Measurements from ENCODE around the gene NTN1.
A peak's percentile ranks its signal among the peaks of the same experiment; 100 is the strongest.

NTN1 gene

GRCh38 chr17:9287306-9287705, 266.0 kb downstream of the NTN1 start:
- DNase-seq, result no peak

DNA sequence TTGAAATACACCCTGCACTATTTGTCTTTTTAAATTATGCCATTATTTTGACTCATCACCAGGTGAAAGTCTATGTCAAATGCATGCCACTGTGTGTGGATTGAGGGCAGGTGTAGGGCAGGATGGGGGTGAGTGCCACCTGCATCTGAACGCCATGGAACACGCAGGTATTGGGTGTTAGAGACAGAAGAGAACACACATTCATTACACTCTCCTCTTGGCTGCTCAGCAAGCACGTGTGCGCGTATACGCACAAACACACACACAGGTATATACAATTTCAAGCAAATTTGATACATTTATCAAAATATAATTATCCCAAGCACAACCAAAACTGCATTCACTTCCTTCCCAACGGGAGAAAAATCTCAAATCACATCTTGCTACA, 268.9 kb downstream of the NTN1 start:
- DNase-seq, result no peak

- peak; percentile 54 to 62 for DNase-seq
These were observed 270.7 kb downstream of the NTN1 start for GRCh38 chr17:9291912-9292560.

- no peak for DNase-seq
These were observed 271.2 kb downstream of the NTN1 start for GRCh38 chr17:9292561-9292941.
